Endometrium (tissue), 2 donors: ENCODE data around the gene ZNF354C.
"Not testable (repeated sequence)": the region's sequence is repeated elsewhere in the genome, so short reads cannot be mapped to it uniquely, and the experiment has no call there.

Experiments
- FAIRE-seq: peaks from 2 replicates; lab custom pipeline; 2012; peaks lifted over from hg19 to GRCh38; lab: Jason Lieb, UNC
- donor health status: control.
- donor health status: control.

ZNF354C gene

GRCh38 chr5:179060116-179061008 lies at the start of gene ZNF354C:
TSS of gene ZNF354C (plus strand) at chr5:179060373. CDS start at chr5:179062069, 1,696 bp downstream.
- peak; percentile 82 for FAIRE-seq

DNA sequence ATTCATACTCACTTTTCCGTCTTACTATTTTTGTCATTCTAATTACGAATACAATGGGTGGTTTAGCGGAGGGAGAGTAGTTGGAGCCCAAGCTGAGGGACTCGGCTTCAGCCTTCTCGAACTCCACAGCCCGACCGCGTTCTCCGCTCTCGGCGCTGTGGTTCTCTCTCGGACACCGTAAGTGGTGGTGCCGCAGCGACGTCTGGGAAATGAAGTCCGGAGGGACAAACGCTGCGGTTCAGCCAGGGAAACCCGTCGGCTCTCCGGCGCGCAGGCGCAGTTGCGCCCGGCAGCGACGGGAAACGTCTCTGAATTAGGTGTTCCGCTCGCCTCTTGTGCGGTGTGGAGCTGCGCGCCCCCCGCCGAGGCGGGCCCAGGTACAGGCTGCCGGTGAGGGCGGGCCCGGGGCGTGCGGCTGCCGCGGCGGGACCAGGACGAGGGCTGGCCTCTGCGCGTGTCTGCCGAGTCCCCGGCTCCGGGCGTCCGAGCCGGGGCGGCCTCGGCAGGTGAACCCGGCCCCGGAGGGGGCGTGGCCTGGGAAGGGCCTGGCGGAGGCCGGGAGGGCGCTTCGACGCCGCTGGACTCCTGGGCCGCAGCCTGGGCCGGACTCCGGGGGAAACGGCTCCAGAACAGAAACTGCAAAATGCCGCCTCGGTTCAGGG lies 36.5 kb upstream of the ZNF354C start, which contains the start of gene ZNF879:
Gene ZNF879, plus strand, starts transcription at position 277 of the 662 bp plus-strand sequence. CDS start 1,201 bp downstream, outside the sequence.
- peak; percentile 92 for FAIRE-seq

DNA sequence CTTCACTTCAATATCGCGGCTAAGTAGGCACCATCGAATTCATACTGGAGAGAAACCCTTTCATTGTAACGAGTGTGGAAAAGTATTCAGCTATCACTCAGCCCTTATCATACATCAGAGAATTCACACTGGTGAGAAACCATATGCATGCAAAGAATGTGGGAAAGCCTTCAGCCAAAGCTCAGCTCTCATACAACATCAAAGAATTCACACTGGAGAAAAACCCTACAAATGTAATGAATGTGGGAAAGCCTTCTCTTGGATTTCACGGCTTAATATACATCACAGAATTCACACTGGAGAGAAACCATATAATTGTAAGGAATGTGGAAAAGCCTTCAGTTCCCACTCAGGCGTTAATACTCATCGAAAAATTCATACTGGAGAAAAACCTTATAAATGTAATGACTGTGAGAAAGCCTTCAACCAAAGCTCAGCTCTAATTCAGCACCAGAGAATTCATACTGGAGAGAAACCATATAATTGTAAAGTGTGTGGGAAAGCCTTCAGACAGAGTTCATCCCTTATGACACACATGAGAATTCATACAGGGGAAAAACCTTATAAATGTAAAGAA lies 27.1 kb upstream of the ZNF354C start:
- FAIRE-seq, result no peak

DNA sequence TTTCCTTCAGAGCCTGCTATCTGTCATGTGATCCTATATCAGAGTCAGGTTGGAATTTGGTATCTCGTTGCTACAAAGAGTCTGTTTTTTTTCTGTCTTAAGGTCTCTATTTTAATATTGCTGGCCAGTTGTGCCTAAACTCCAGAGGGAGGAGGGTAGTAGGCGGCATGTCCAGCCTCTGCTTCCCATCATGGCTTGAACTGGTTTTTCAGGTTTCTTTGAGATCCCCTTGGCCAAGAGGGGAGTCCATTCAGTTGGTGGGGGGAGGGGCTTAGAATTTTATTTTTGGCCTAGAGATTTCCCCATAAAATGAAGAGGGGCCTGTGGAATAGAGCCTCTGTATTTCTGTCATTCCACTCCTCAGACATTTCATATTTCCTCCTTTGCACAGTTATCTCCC lies 15.4 kb upstream of the ZNF354C start:
- FAIRE-seq, result no peak

DNA sequence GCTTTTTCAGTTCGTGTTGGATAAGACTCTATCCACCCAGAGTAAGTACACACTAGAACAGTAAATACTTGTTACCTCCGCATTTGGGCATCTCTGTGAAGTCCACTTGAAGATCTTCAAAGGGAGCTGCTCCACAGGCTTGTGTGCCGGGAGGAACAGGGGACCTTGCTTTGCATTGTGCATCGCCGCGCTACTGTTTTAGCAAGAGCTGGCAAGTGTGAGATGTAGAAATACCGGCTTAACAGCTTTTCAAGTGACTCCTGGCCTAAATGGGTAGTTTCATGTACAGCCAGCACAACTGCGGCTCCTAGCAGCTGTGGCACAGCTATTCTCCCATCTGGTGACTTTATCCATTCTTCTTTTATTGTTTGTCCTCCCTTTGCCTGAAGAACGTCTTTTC lies 8.4 kb upstream of the ZNF354C start:
- no peak for FAIRE-seq

DNA sequence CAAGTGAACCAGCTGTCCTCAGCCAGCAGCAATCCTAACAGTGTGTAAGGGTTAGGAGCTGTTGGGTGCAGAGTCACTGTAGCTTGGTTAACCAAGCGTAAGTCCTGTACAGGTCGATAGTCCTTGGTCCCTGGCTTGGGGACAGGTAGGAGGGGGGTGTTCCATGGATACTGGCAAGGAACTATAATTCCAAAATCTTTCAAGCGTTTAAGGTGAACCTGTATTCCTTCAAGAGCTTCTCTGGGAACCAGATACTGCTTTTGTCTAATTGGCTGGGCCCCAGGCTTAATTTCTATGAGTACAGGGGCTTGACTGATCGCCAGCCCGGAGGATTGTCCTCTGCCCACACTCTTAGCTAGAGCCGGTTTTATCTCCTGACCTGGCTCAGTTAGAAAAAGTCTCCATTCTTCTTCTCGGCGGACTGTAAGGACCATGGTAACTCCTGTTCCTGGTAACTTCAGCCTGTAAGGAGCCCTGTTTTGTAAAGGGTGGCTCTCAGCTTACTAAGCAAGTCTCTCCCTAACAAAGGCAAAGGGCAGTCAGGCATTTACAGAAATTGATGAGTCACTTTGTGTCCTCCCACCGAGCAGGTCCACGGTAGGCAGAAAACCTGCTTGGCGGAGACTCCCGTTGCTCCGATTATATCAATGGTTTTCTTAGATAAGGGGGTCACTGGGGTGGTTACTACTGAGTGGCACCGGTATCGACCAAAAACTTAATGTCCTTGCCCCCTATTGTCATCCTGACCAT lies 6.0 kb upstream of the ZNF354C start:
- no peak for FAIRE-seq

DNA sequence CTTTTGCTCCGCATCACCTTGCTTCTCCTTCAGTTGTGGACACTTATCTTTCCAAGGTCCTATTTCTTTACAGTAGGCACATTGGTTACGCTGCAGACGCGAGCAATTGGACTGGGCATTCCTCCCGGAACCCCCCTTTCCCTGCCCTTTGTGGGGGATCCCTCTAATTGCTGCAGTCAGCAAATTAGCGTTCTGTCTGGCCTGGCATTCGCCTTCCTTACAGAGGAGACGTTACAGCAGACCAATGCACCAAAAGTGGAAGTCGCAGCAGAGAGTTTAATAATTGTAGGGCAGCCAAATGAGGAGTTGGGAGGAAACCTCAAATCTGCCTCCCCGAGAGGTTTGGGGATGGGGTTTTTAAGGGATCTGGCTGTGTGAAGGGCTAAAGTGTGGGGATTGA lies 5.3 kb upstream of the ZNF354C start:
- FAIRE-seq, result no peak

DNA sequence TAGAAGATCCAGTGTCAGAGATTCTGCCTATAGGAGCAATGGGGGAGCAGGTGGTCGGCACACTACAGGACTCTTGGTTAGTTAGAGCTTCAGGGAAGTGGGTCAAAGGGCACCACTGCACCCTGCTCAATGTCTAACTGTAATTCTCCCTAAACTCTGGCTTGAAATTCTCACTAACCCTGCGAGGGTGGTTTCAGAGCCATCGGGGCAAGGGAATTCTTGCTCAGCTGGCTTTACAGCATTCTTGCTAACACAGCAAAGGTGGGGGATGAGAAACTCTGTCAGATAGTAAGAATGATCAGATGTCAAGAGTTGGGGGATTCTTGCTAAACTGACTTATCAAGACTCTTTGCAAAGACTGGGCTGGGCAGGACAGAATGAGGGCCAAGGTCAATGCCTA lies 4.7 kb upstream of the ZNF354C start:
- FAIRE-seq, result no peak

DNA sequence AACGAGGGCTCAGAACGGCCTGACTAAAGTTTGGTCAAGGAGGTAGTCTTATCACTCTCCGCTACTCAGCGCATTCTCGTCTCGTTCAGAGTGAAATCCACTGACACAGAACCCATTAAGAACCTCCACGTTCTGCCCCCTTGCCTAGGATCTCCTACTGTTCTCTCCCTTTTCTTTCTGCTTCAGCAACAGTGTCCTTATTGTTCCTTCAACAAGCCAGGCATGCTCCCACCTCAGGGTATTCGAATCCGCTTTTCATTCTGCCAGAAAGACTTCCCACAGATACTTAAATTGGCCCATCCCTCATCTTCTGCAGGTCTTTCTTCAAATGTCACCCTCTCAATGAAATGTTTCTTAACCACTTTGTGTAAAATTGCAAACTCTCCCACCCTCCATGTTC lies 4.3 kb upstream of the ZNF354C start:
- no peak for FAIRE-seq

DNA sequence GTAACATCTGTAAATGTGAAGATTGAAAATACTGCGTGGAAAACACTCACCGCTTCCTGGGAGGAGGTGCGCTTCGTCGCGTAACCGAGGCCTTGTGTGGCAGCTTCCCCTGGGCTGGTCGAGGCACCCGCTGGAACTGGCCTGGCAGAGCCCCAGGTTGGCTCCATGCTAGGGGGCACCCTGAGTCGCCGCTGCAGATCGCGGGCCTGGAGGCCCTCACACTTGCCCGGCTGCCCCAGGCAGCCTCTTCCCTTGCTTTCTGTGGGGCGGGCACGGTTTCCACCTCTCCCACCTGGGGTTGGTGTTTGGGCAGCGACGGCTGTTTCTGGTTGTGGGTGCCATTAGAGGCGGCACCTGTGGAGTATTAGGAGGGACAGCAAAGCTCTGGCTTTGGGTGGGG lies 852 bp downstream of the ZNF354C start:
- no peak for FAIRE-seq

GRCh38 chr5:179065703-179066102 lies 5.5 kb downstream of the ZNF354C start:
- FAIRE-seq, result no peak

GRCh38 chr5:179079165-179079987 lies 19.2 kb downstream of the ZNF354C start:
- FAIRE-seq, result no peak

- FAIRE-seq, result no peak
Observed at GRCh38 chr5:179080724-179081123, 20.6 kb downstream of the ZNF354C start.

- FAIRE-seq, result no peak
Observed at GRCh38 chr5:179089502-179089901, 29.3 kb downstream of the ZNF354C start.

- FAIRE-seq, result not testable (repeated sequence)
Observed at GRCh38 chr5:179101282-179101681, 41.1 kb downstream of the ZNF354C start.

DNA sequence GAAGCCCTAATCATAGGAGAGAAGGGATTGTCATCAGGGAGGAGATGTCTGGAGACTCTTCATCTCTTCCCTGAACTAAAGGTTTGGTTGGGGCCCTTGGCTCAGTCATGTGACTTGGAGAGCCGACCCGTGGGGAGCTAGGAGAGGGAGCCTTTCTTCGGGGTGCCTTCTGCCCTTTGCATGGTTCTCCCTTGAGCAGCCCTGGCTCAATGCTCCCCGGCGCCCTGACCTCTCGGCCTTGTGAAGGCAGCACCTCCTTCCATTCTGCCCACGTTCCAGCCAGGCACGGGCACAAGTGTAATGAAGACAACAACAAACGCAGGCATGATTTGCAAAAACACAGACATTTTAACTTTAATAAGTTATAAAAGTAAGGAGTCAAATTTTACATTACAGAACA lies 50.4 kb downstream of the ZNF354C start:
- no peak for FAIRE-seq

- FAIRE-seq, result no peak
Observed at GRCh38 chr5:179111267-179112207, 51.4 kb downstream of the ZNF354C start.

DNA sequence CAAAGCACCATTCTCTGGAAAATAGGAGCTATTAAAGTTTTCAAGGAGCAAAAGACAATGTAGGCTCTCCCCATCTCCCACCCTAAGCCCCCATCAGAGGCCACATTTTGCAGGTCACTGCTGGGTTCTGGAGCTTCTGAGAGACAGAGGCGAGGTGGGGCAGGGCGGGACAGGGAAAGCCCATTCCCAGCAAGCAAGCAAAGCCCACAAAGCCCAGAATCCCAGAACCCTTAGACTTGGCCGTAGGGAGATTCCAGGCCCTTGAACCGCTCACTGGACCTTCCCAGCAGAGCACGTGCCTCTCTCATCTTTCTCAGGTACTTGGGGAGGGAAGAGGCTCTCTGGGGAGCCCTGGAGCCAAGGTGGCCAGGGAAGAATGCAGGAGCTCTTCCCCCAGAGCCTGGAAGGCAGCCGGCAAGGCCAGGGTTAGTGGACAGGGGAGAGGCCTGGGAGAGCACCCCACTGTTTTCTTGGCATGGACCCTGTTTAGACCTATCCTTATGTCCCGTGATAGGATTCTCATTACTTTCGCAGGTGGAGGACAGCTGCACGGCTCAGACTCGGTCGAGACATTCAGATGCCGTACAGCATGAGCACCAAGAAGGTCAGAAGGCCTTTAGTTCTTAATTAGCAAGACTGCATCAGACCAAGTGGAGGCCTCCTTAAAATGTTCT lies 52.4 kb downstream of the ZNF354C start:
- FAIRE-seq, result no peak

DNA sequence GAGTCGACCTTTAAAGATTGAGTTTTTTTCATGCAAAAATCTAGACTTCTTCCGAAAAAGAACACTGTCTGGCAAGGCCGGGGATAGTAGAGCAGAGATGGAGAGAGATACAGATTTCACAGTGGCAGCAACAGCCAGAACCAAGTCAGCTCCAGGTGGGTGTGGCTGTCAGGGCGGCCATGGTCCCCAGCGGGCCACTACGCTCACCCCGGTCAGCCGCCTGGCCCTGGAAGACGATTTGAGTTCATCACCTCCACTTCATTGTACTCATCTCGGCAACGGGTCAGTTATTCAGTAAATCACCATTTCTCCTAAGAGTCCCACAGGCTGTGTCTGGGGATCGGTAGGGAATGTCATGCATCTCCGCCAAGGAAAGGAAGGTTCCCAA lies 53.0 kb downstream of the ZNF354C start:
- FAIRE-seq, result no peak
